ENCODE results near the gene HAUS8.

DNA sequence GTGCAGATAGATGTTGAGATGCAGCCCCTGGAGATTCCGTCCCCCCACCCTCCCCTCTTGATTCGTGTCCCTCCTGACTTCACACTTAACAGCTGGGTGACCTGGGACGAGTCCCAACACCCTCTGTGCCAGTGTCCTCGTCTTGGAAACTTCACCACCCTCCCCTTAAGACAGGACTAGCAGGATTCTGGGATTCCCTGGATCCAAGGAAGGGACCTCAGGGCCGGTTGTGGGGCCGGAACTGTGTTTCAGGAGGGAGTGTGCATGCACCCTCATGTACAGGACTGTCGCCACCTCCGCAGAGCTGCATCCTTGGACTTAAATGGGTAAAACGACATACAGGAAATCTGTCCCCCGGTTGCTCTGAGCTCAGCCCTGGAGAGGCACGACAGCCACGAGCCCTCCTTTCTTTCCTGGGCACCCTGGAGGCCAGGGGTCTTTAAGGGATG lies 1.3 kb upstream of the HAUS8 start:
- TF ChIP-seq, protein P1, sequence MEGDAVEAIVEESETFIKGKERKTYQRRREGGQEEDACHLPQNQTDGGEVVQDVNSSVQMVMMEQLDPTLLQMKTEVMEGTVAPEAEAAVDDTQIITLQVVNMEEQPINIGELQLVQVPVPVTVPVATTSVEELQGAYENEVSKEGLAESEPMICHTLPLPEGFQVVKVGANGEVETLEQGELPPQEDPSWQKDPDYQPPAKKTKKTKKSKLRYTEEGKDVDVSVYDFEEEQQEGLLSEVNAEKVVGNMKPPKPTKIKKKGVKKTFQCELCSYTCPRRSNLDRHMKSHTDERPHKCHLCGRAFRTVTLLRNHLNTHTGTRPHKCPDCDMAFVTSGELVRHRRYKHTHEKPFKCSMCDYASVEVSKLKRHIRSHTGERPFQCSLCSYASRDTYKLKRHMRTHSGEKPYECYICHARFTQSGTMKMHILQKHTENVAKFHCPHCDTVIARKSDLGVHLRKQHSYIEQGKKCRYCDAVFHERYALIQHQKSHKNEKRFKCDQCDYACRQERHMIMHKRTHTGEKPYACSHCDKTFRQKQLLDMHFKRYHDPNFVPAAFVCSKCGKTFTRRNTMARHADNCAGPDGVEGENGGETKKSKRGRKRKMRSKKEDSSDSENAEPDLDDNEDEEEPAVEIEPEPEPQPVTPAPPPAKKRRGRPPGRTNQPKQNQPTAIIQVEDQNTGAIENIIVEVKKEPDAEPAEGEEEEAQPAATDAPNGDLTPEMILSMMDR (IDR thresholded peaks at IDR 0.05) = no peak
- TF ChIP-seq POLR2A (IDR thresholded peaks at IDR 0.05) = no peak
